Esophagus (tissue), 2 donors: ENCODE measurements around the gene CNGA4. TPM values are rescaled to one million over a fixed set of nuclear protein-coding genes. Genes with fewer than 3 reads are reported as not detected.

Source experiments
- H3K27ac ChIP-seq, 2 donors: one replicate each; pipeline ENCODE4 v1.5.1; 2013; ENCODE audit warnings: low read depth in 2 of 2, mild to moderate bottlenecking in 2 of 2, inconsistent platforms in 1 of 2, low read length in 1 of 2, moderate library complexity in 1 of 2
- H3K27me3 ChIP-seq, 2 donors: one replicate each; pipeline ENCODE4 v1.6.1; 2013; ENCODE audit warnings: low read length in 2 of 2, control low read depth in 1 of 2, mild to moderate bottlenecking in 1 of 2; ENCODE audit not compliant: insufficient read depth in 2 of 2, control insufficient read depth in 1 of 2
- H3K36me3 ChIP-seq, 2 donors: one replicate each; pipeline ENCODE4 v1.6.1; 2013; ENCODE audit warnings: low read length in 1 of 2; ENCODE audit not compliant: control insufficient read depth in 2 of 2, insufficient read depth in 2 of 2
- H3K4me1 ChIP-seq, 2 donors: one replicate each; pipeline ENCODE4 v1.6.1; 2013; ENCODE audit warnings: low read length in 1 of 2; ENCODE audit not compliant: control insufficient read depth in 2 of 2, insufficient read depth in 2 of 2
- H3K4me3 ChIP-seq, 2 donors: one replicate each; pipeline ENCODE4 v1.5.1; 2013; ENCODE audit warnings: low read length in 2 of 2, mild to moderate bottlenecking in 2 of 2, low read depth in 1 of 2, moderate library complexity in 1 of 2
- H3K9me3 ChIP-seq, 2 donors: one replicate each; pipeline ENCODE4 v1.6.1; 2013; ENCODE audit warnings: mild to moderate bottlenecking in 2 of 2, low read depth in 1 of 2, low read length in 1 of 2, moderate library complexity in 1 of 2; ENCODE audit not compliant: control insufficient read depth in 2 of 2, insufficient read depth in 1 of 2
- WGBS, 2 donors: extraction: QIAGEN DNeasy Blood & Tissue Kit; methylation state at CpG; one replicate each; pipeline ENCODE4 v1.1.7; 2013; 5-methylcytosine and 5-hydroxymethylcytosine counted together
- polyA plus RNA-seq, 2 donors: library from polyadenylated mRNA; stranded (reverse); fragments of 200-250 nt; gene quantifications; one replicate each; pipeline ENCODE4 v1.2.3, GENCODE V29; 2013
- donor health status: healthy with polysubstance abuse.
- donor health status: Bipolar disorder and iron deficiency.

Gene CNGA4
- polyA plus RNA-seq, 2 donors: 0.06 TPM

GRCh38 chr11:6203327-6203726 lies 35.6 kb upstream of the CNGA4 start:
- peaks cover 3 to 5% of the 10 kb centered on the region in 2 donors for H3K36me3 ChIP-seq
- H3K27ac ChIP-seq: no peak overlapping the region
- H3K4me1 ChIP-seq: no peaks in the 10 kb centered on the region
- no peaks in the 10 kb centered on the region for H3K27me3 ChIP-seq
- H3K9me3 ChIP-seq: no peaks in the 10 kb centered on the region
- 47 to 70% methylated on average over 3 of the region's 3 CpGs for WGBS, 2 donors
- no peak overlapping the region for H3K4me3 ChIP-seq

DNA sequence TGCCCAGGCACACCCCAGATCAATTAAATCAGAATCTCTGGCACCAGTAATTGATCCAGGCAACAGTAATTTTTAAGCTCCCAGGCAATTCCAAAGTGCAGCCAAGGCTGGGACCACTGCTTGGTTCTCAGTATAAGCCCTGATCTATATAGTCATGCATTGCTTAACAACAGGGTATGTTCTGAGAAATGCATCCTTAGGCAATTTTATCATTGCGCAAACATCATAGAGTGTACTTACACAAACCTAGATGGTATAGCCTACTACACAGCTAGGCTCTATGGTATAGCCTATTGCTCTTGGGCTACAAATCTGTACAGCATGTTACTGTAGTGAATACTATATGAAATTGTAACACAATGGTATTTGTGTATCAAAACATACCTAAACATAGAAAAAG lies 34.2 kb upstream of the CNGA4 start:
- whole genome bisulfite sequencing, 2 donors: 94 to 97% methylated on average over 1 of the region's 1 CpG
- Histone ChIP-seq H3K9me3 (no peaks in the 10 kb centered on the region), H3K36me3 (peaks cover 3 to 6% of the 10 kb centered on the region in 2 donors), H3K27me3 (no peaks in the 10 kb centered on the region), H3K4me1 (no peaks in the 10 kb centered on the region), H3K27ac (no peak overlapping the region), H3K4me3 (no peak overlapping the region)

DNA sequence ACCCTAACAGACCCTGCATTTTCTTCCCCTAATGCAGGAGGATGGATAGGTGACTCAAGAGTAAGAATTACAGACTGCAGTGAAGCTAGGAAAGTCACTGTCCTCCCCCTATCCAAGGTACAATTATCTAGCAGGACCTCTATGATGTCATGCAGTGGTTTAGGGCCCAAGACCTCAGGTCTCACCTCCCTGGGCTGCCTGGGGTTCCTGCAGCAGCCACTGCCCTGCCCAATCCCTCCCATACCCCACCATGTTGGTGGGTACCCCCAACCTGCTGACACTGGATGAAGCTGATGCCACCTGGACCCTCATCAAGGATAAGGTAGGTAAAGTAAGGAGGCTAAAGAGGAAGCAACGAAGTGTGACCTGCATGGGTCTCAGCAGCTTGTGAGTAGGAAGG lies 33.5 kb upstream of the CNGA4 start, which contains the start of gene C11orf42:
Gene C11orf42, plus strand, starts transcription at position 192 of the 400 bp plus-strand sequence. Its CDS starts 59 bp downstream, at position 251.
- WGBS, 2 donors: 91 to 96% methylated on average over 1 of the region's 1 CpG
- Histone ChIP-seq H3K4me3 (no peak within 1 kb of the TSS), H3K27ac (no peak within 1 kb of the TSS), H3K9me3 (no peaks in the 10 kb centered on the region), H3K27me3 (no peaks in the 10 kb centered on the region), H3K36me3 (peaks cover 3 to 12% of the 10 kb centered on the region in 2 donors), H3K4me1 (no peaks in the 10 kb centered on the region)

DNA sequence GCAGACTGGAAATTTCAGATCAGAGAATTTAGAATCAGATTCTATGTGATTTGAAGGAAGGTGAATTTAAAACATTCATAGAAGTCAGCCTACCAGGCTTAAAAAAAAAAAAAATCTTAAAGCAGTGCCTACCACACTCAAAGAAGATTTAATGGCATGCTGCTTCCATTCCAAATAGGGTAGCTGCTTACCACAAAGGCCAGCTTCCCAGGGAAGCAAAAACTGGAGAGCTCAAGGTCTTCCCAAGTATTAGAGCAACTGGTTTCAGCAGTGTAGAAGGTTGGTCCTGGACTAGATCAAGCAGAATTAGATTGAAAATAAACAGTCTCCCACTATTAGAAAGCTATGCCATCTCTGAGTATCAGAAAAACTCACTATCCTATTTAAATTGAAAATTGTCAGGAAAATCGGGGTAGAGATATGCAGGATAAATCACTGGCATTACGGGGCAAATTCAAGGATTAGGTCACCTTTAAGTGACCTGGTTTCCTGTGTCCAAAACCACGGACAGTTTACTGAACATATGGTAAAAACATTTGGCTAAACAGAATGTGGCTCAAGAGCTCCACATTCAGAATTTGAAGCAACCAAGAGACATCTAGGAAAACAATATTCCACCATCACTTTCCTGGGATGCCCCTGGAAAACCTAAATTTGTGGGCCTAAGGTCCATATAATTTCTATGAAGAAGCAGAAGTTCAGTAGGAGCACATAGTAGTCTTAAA lies 32.3 kb upstream of the CNGA4 start:
- Histone ChIP-seq H3K4me1 (no peaks in the 10 kb centered on the region), H3K36me3 (peaks cover 3 to 18% of the 10 kb centered on the region in 2 donors), H3K27me3 (no peaks in the 10 kb centered on the region), H3K9me3 (no peaks in the 10 kb centered on the region), H3K4me3 (no peak overlapping the region), H3K27ac (no peak overlapping the region)
- WGBS, 2 donors: 82 to 86% methylated on average over 3 of the region's 3 CpGs

DNA sequence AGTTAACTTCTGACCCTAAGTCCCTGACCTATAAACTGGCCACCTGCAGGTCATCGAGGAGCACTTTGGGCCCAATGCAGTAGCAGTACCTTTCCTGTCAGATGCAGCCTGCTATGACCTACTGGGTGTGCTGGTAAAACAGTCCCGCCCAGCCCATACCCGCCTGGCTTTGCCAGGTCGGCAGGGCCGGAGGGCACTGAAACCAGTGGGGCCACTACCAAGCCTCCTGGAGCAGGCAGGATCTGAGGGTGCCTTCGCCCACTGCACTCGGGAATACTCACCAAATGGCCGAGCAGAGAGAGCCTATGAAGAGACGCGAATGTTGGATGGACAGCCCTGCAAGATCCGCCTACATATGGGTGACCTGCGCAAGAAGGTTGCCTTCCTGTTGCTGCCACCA lies 29.1 kb upstream of the CNGA4 start:
- no peak overlapping the region for H3K27ac ChIP-seq
- no peak overlapping the region for H3K4me3 ChIP-seq
- peaks cover 5 to 27% of the 10 kb centered on the region in 2 donors for H3K36me3 ChIP-seq
- H3K4me1 ChIP-seq: no peaks in the 10 kb centered on the region
- WGBS, 2 donors: 95 to 98% methylated on average over 12 of the region's 12 CpGs
- H3K9me3 ChIP-seq: no peaks in the 10 kb centered on the region
- no peaks in the 10 kb centered on the region for H3K27me3 ChIP-seq

- peaks cover 4 to 24% of the 10 kb centered on the region in 2 donors for H3K36me3 ChIP-seq
- no peaks in the 10 kb centered on the region for H3K27me3 ChIP-seq
- 96 to 97% methylated on average over 9 of the region's 9 CpGs for WGBS, 2 donors
- H3K4me1 ChIP-seq: no peaks in the 10 kb centered on the region
- H3K27ac ChIP-seq: no peak overlapping the region
- no peaks in the 10 kb centered on the region for H3K9me3 ChIP-seq
- no peak overlapping the region for H3K4me3 ChIP-seq
Measured at GRCh38 chr11:6210274-6210955, 28.5 kb upstream of the CNGA4 start.

GRCh38 chr11:6214530-6214929 lies 24.4 kb upstream of the CNGA4 start:
- no peaks in the 10 kb centered on the region for H3K27me3 ChIP-seq
- H3K9me3 ChIP-seq: no peaks in the 10 kb centered on the region
- no peaks in the 10 kb centered on the region for H3K4me1 ChIP-seq
- no peak overlapping the region for H3K4me3 ChIP-seq
- H3K36me3 ChIP-seq: peaks cover 12 to 37% of the 10 kb centered on the region in 2 donors
- 93 to 96% methylated on average over 10 of the region's 10 CpGs for WGBS, 2 donors
- H3K27ac ChIP-seq: no peak overlapping the region

- 76 to 78% methylated on average over 4 of the region's 4 CpGs for WGBS, 2 donors
Measured at GRCh38 chr11:6216501-6216900, 22.4 kb upstream of the CNGA4 start.

GRCh38 chr11:6217722-6218121 lies 21.2 kb upstream of the CNGA4 start:
- peaks cover 20 to 30% of the 10 kb centered on the region in 2 donors for H3K36me3 ChIP-seq
- no peaks in the 10 kb centered on the region for H3K9me3 ChIP-seq
- no peak overlapping the region for H3K27ac ChIP-seq
- H3K4me1 ChIP-seq: no peaks in the 10 kb centered on the region
- 91 to 93% methylated on average over 19 of the region's 19 CpGs for WGBS, 2 donors
- no peaks in the 10 kb centered on the region for H3K27me3 ChIP-seq
- no peak overlapping the region for H3K4me3 ChIP-seq

More at GRCh38 chr11:6216501-6216900, 22.4 kb upstream of the CNGA4 start:
- Histone ChIP-seq H3K4me3 (no peak overlapping the region), H3K27ac (no peak overlapping the region), H3K27me3 (no peaks in the 10 kb centered on the region), H3K9me3 (no peaks in the 10 kb centered on the region), H3K36me3 (peaks cover 12 to 26% of the 10 kb centered on the region in 2 donors), H3K4me1 (no peaks in the 10 kb centered on the region)
